Activated CD8-positive, alpha-beta T cell treated with anti-CD3 and anti-CD28 coated beads for 36 hours (primary cell): Measurements from ENCODE around the gene ISG20. TPM values are rescaled to one million over a fixed set of nuclear protein-coding genes. Genes with fewer than 3 reads are reported as not detected.

Source experiments
- ATAC-seq: fragments of 200-7000 bp; cut with Tn5 transposase; one replicate; pipeline ENCODE4 v1.10.0; 2021; ENCODE audit warnings: mild to moderate bottlenecking, moderate library complexity
- CTCF ChIA-PET: fragments of 350-600 bp; sonication (Branson Sonifier 250); formaldehyde crosslinking; loops from one replicate; lab custom pipeline; 2021; ENCODE audit warnings: antibody characterized with exemption; lab: Charles Lee
- POLR2A ChIA-PET: fragments of 350-600 bp; sonication (Branson Sonifier 250); formaldehyde crosslinking; loops from one replicate; lab custom pipeline; 2021; ENCODE audit warnings: antibody characterized with exemption; lab: Charles Lee
- DNase-seq: peaks from one replicate; pipeline ENCODE4 v3.0.0-alpha.2; 2020
- H3K27ac Mint-ChIP-seq: one replicate; pipeline ENCODE4 v1.8.0; 2021; ENCODE audit warnings: mild to moderate bottlenecking, mixed read lengths
- H3K27me3 Mint-ChIP-seq: one replicate; pipeline ENCODE4 v1.8.0; 2021; ENCODE audit warnings: mixed read lengths
- H3K36me3 Mint-ChIP-seq: one replicate; pipeline ENCODE4 v1.8.0; 2021; ENCODE audit warnings: low read depth, mixed read lengths
- H3K4me1 Mint-ChIP-seq: one replicate; pipeline ENCODE4 v1.8.0; 2021; ENCODE audit warnings: low read depth, mixed read lengths
- H3K4me3 Mint-ChIP-seq: one replicate; pipeline ENCODE4 v1.8.0; 2021; ENCODE audit warnings: mild to moderate bottlenecking, moderate library complexity, mixed read lengths
- H3K9me3 Mint-ChIP-seq: one replicate; pipeline ENCODE4 v1.8.0; 2021; ENCODE audit warnings: mixed read lengths
- CTCF ChIP-seq: fragments of 200-600 bp; IDR thresholded peaks from one replicate; pipeline ENCODE4 v1.8.0; 2022; ENCODE audit warnings: antibody characterized with exemption, mild to moderate bottlenecking
- intact Hi-C: fragments of 100-400 bp; cut with micrococcal nuclease; formaldehyde crosslinking; loops from one replicate; pipeline ENCODE4 v1.10.0; 2022
- total RNA-seq, 2 experiments: library from RNA; stranded (reverse); gene quantifications; one replicate each; pipeline ENCODE4 v1.2.3, GENCODE V29; 2021

Gene ISG20
- total RNA-seq, 2 experiments from 2014 or later: 75.1 to 82.8 TPM

DNA sequence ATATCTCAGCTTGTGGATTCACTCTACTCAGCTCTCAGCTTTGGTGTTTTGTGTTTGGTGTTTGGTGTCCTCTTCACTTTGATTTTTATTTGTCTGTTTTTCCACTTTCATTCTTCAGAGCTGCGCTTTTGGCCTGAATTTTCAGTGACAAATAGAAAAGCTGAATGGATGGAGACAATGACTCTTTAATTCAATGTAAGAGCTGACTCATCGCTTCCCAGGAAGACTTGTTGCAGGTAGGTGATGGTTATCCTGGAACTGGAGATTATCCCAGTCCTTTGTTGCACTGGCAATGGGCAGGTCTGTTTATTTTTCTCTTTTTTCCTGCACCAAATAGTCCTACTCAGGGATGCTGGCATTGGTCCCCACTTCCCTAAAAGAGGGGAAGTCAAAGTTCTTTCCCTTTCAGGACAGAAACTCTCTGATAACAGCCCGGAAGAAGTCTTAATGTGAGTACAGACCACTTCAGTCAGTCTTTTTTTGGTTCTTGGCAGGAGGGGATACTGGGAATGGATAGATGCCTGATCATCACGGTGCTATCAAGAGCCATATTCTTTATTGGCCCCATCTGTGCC is 30.1 kb upstream of the ISG20 start:
- peaks cover 69% of the 10 kb centered on the region for H3K27me3 Mint-ChIP-seq
- peaks cover 16% of the 10 kb centered on the region for H3K4me1 Mint-ChIP-seq
- DNase-seq (no peak), ATAC-seq (no peak)
- POLR2A ChIA-PET: no interaction called here
- H3K36me3 Mint-ChIP-seq: no peaks in the 10 kb centered on the region
- H3K27ac Mint-ChIP-seq: no peak overlapping the region
- no peak overlapping the region for H3K4me3 Mint-ChIP-seq
- TF ChIP-seq CTCF: no peak
- CTCF ChIA-PET: no interaction called here
- intact Hi-C loops: no loop called here
- no peaks in the 10 kb centered on the region for H3K9me3 Mint-ChIP-seq

- no peak overlapping the region for H3K27ac Mint-ChIP-seq
- CTCF ChIA-PET: interaction anchor here (0.7 kb wide), 1 partner anchor 15 kb away, joined by 3 read pairs; no protein-coding TSS in a partner anchor
- intact Hi-C loops: no loop called here
Measured at GRCh38 chr15:88609344-88610090, 29.3 kb upstream of the ISG20 start.

DNA sequence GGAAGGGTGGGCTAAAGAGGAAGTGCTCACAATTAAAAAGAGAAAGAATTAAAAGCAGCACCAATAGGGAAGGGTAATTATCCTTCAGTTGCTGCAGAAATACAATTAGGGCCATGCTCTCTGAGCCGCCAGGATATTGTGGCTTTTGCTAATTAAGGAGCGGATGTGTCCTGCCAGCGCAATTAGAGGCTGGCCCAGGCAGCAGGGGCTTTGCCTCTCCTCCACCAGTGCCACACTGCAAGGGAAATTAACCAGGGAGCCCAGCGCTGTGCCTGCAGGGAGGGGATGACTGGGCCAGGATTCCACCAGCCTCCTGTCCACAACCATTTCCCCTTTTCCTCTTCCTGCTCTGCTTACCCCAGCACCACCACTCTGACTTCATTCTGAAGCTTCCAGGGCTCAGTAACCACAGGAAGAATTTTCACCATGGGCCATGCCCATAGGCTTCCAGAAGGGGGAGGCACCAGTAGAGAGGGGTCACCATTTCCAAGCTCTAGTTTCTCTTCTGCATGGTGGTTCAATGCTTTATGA is 28.1 kb upstream of the ISG20 start:
- no peaks in the 10 kb centered on the region for H3K9me3 Mint-ChIP-seq
- TF ChIP-seq CTCF: no peak
- DNase-seq (no peak), ATAC-seq (no peak)
- H3K4me1 Mint-ChIP-seq: peaks cover 5% of the 10 kb centered on the region
- CTCF ChIA-PET: no interaction called here
- H3K27me3 Mint-ChIP-seq: peaks cover 49% of the 10 kb centered on the region
- H3K4me3 Mint-ChIP-seq: no peak overlapping the region
- H3K36me3 Mint-ChIP-seq: no peaks in the 10 kb centered on the region
- POLR2A ChIA-PET: no interaction called here
- H3K27ac Mint-ChIP-seq: no peak overlapping the region
- intact Hi-C loops: no loop called here

More at GRCh38 chr15:88609344-88610090, 29.3 kb upstream of the ISG20 start:
- DNase-seq (no peak), ATAC-seq (no peak)
- H3K4me1 Mint-ChIP-seq: peaks cover 15% of the 10 kb centered on the region
- H3K27me3 Mint-ChIP-seq: peaks cover 61% of the 10 kb centered on the region
- H3K36me3 Mint-ChIP-seq: no peaks in the 10 kb centered on the region
- H3K9me3 Mint-ChIP-seq: no peaks in the 10 kb centered on the region
- H3K4me3 Mint-ChIP-seq: no peak overlapping the region
- TF ChIP-seq CTCF: no peak
- POLR2A ChIA-PET: no interaction called here

- no peak for TF ChIP-seq CTCF
- ChIA-PET CTCF (interaction anchor here (1.4 kb wide), 1 partner anchor 13 kb away, joined by 3 read pairs; no protein-coding TSS in a partner anchor), POLR2A (no interaction called here)
- ATAC-seq: no peak
- H3K9me3 Mint-ChIP-seq: no peaks in the 10 kb centered on the region
- no peak overlapping the region for H3K4me3 Mint-ChIP-seq
- no peak for DNase-seq
- H3K4me1 Mint-ChIP-seq: no peaks in the 10 kb centered on the region
- H3K27ac Mint-ChIP-seq: no peak overlapping the region
- peaks cover 35% of the 10 kb centered on the region for H3K27me3 Mint-ChIP-seq
- intact Hi-C loops: no loop called here
- no peaks in the 10 kb centered on the region for H3K36me3 Mint-ChIP-seq
Measured at GRCh38 chr15:88612186-88612796, 26.5 kb upstream of the ISG20 start.
